Fibroblast of skin of left biceps (primary cell): ENCODE measurements around the gene ANKRD61.
"Not testable (repeated sequence)": the region's sequence is repeated elsewhere in the genome, so short reads cannot be mapped to it uniquely, and the experiment has no call there.

Experiments used
- DNase-seq, 2 experiments: peaks; one replicate each; pipeline ENCODE4 v3.0.0-alpha.2; 2013; ENCODE audit warnings: low read depth in 2 of 2

Gene ANKRD61

DNA sequence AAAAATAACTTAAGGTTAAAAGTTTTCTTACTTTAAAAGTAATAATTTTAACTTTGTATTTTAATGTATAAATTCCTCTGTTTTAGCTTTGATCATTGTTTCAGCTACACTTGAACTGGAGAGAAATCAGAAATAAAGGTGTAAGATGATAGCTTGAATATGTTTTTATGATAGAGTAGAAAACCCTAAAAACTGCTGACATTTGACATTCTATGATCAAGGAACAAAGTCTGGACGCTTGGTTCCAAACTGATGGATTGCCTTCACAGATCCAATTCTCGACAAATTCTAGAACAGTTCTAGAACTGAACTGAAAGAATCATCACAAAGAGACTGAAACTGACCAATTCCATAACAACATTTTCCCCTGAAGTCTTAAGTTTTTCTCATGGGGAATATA is at the start of gene ANKRD61:
ANKRD61 (plus strand) TSS at position 389 of the 400 bp plus-strand sequence; CDS start at position 389, 0 bp downstream.
- no peak for DNase-seq

GRCh38 chr7:5987061-5987460 is 44.1 kb upstream of the ANKRD61 start:
- DNase-seq: not testable (repeated sequence)

- peak; percentile 14 to 29 for DNase-seq
These were observed 33.9 kb upstream of the ANKRD61 start for GRCh38 chr7:5997210-5997808.

GRCh38 chr7:6007386-6007785 is 23.8 kb upstream of the ANKRD61 start:
- no peak for DNase-seq

GRCh38 chr7:6007835-6008590 is 23.2 kb upstream of the ANKRD61 start:
- not testable (repeated sequence) for DNase-seq

DNA sequence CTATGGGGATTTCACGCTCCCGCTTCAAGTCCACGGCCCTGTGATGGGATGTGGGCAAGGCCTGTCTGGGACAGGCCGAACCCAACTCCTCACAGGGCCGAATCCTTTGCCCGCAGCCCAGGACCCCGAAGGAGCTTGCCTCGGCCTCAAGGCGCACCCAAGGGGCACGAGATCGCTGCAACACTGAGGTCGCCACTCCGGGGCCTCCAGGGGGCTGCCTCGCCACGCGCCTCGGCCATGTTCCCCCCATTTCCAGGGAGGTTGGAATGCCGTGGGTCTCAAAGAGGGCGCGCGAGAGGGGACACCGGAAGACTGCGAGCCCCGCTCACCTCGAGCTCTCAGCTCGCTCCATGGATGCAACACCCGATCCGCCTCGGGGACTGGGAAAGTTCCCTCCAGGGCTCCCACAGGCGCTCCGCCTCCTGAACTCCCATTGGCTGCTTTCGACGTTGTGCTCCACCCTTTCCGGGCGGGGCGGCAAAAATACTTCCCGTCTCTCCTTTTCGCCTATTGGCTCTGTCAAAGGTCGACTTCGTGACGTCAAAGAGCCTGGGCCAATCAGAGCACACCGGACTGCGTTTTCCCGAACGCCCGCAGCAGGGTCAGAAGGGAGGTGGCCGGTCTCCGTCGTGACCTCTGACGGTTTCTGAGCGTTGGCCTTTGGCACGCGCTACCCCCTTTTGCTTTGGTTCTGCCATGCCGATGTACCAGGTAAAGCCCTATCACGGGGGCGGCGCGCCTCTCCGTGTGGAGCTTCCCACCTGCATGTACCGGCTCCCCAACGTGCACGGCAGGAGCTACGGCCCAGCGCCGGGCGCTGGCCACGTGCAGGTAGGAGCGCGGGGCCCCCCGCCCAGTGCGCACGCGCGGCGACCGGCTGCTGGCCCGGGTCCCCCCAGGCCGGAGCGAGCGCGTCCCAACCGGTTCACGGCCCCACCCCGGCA is 22.2 kb upstream of the ANKRD61 start, which contains the start of the genes AIMP2 and PMS2:
AIMP2 (plus strand) TSS at position 605 of the 944 bp plus-strand sequence; CDS start at position 697, 92 bp downstream.
PMS2 (minus strand) TSS at position 382 of the 944 bp plus-strand sequence; CDS start at position 352, 30 bp downstream.
- peak; percentile 92 to 94 for DNase-seq

DNA sequence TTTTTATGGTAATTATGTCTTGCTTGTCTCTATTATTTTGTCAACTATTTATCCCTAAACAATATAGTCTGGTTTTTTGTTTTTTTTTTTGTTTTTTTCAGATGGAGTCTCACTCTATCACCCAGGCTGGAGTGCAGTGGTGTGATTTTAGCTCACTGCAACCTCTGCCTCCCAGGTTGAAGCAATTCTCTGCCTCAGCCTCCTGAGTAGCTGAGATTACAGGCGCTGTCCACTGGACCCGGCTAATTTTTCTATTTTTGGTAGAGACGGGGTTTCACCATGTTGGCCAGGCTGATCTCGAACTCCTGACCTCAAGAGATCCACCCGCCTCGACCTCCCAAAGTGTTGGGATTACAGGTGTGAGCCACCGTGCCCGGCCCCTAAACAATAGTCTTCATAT is 20.8 kb upstream of the ANKRD61 start:
- DNase-seq: not testable (repeated sequence)

- no peak for DNase-seq
These were observed 19.6 kb upstream of the ANKRD61 start for GRCh38 chr7:6011541-6011940.

GRCh38 chr7:6012355-6013104 is 18.6 kb upstream of the ANKRD61 start:
- DNase-seq: no peak

- peak; percentile 88 to 91 for DNase-seq
These were observed 15.1 kb upstream of the ANKRD61 start for GRCh38 chr7:6015917-6016652.

DNA sequence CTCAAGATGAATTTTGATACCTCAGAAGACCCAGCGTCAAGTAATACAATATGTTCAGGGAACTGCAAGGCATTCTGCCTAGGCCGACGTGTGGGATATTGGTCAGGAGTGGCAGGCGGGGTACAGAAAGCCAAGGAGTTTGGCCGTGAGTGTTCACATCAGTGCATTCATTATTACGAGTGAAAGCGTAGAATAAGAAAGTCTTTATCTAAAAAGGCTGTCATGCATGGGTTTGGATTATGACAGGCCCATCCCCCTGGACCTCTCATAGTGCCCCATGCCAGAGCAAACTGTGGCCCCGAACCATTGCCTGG is 14.6 kb upstream of the ANKRD61 start:
- no peak for DNase-seq

GRCh38 chr7:6020371-6021286 is 10.5 kb upstream of the ANKRD61 start:
- DNase-seq: no peak

DNA sequence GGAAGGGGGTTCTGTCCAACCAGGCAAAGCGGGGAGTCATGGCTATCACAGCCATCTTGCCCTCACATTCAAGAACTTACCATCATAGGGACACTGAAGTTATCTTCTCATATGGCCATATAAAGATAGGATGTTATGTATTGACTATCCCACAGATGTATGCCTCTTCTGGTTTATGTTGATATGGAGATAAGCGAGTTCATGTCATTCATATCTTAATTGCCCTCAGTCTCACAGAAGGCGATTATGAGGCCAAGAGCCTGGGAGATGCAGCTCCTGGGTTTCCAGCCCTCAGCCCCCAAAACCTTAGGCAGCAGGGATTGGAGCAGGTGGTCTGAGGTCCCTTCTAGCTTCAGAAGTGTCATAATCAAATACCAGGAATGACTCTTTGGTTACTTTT is 8.5 kb upstream of the ANKRD61 start:
- DNase-seq: no peak

GRCh38 chr7:6023974-6024435 is 7.2 kb upstream of the ANKRD61 start:
- DNase-seq: no peak

DNA sequence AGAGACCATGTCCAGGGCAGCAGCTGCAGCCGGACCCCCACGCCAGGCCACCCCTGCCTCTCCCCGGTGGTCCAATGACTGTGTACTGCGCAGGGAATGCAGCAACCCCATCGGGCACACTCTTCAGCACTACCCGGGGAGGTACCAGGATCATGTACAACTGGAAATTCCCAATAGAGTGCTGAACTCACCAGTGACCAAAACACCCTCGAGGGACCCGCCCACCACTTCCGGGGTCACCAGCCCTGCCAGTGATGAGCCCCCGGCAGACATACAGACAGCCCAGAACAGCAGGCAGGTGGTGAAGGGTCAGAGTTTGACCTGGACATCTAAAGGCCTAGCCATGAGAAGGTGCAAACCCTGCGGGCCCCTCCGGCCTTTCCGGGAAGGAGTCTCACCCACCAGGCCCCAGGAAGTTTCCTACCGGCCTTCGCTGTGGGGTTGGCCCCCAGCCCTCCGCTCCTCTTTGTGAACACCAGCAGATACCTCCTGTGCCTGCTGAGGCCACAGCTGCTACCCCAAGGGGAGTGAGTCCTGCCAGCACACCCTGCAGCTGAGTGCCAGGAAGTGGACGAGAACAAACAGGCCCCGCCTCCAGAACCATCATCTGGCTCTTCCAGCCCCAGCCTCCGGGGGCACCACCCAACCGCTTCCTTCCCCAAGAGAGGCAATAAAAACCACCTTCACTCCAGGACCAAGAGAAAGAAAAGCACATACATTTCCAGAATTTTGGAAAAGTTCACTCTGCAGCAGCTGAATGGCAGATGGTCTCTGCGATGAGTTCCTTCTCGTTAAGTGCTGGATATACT is 5.0 kb upstream of the ANKRD61 start:
- no peak for DNase-seq

- DNase-seq: no peak
These were observed 4.3 kb upstream of the ANKRD61 start for GRCh38 chr7:6026820-6027311.

- DNase-seq: no peak
These were observed 3.3 kb upstream of the ANKRD61 start for GRCh38 chr7:6027806-6028365.

DNA sequence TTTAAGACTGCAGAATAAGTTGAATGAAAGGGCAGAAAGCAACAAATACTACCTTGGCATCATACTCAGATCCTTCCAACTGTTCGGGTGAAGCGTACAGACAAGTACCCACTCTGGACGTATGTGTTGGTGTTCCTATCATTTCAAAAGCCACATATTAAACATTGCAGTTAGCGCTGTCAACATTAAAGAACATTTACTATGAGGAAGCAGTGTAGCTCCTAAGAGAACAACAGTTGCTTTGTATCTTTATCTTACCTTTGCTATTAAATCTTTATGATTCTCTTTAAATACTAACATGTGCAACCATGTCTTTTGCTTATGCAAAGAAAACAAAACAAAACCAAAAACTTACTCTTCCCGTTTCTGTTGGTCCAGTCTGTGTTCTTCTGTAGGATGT is 2.6 kb upstream of the ANKRD61 start:
- DNase-seq: no peak
